ENCODE measurements around the gene ERFE. TPM values are rescaled to one million over a fixed set of nuclear protein-coding genes. Genes with fewer than 3 reads are reported as not detected.

ERFE gene
- total and polyA plus RNA-seq, 2 of the 13 experiments (the other 11 are each of a cell fraction or from before 2014, with no cell fraction given), result 0.09 TPM; not detected in 1

DNA sequence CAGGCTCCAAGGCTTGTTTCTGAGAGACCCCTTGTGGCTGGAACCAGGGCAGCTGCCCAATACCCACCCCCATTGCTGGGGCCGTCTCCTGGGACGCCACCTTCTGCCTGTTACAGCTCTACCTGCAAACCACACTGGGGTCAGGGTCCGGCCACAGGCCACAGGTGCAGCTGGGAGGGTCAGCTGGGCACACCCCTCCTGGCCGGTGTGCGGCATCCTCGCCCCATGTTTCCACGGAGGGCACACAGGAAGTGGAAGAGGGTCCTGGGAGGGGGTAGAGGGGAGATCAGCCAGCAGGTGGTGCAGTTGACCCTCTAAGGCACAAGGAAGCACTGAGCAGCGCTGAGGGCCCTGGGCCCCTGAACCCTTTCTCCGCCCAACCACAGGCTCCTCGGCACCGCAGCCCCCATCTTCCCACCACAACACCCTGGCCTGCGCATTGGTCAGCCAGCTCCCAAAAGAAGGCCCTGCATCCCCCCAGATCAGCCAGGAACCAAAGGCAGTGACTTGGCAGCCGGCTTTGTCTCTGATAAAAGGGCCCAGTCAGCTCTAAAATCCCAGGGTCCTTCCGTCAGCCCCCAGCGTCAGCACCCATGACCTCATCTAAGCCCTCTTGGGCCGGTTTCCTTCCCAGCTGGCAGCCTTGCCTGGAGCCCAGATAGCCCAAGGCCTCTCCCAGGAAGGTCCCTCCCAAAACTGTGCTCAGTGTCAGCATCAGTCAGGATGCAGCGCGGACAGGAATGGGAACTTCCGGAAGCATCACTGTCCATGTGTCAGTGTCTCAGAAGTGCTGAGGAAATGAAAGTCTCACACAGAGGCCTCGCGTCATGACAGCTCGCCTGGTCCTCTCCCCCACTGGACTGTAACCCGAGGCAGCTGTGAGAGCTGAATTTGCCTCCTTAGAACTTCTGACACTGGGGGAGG, 1.7 kb downstream of the ERFE start (continued):
- TF ChIP-seq MAZ (IDR thresholded peaks at IDR 0.05; ENCODE audit: borderline replicate concordance, low read depth, low read length), result no peak
- TF ChIP-seq MAZ (CRISPR knock-in tag; IDR thresholded peaks at IDR 0.05; ENCODE audit: low read depth), result peak; percentile 58; the same call in 1 of the 2 replicates
- TF ChIP-seq ZNF354B (CRISPR knock-in tag; IDR thresholded peaks at IDR 0.05), result 0 out of 2 replicates have a peak, but pooled peaks have one; percentile 51
- TF ChIP-seq SALL1 (CRISPR knock-in tag; IDR thresholded peaks at IDR 0.05), result peak; percentile 31; the same call in 1 of the 2 replicates
- peak; percentile 15 for TF ChIP-seq YY1 (IDR thresholded peaks at IDR 0.05; ENCODE audit: insufficient read depth, insufficient replicate concordance, low read depth, low read length)
- 0 out of 2 replicates have a peak, but pooled peaks have one; percentile 6 for TF ChIP-seq ZNF547 (CRISPR knock-in tag; IDR thresholded peaks at IDR 0.05)
- TF ChIP-seq ZFP36L2 (CRISPR knock-in tag; IDR thresholded peaks at IDR 0.05), result no peak
- peak; percentile 76; the same call in 1 of the 2 replicates for TF ChIP-seq BORCS8-MEF2B (CRISPR knock-in tag; IDR thresholded peaks at IDR 0.05)
- peak; percentile 53; the same call in 1 of the 2 replicates for TF ChIP-seq UBTF (CRISPR knock-in tag; IDR thresholded peaks at IDR 0.05)
- TF ChIP-seq ZBTB40 (IDR thresholded peaks at IDR 0.05), result no peak
- TF ChIP-seq ZBTB40 (CRISPR knock-in tag; IDR thresholded peaks at IDR 0.05), result no peak
- no peak for TF ChIP-seq NR2F6 (IDR thresholded peaks at IDR 0.05)
- no peak for TF ChIP-seq NR2F6 (CRISPR knock-in tag; IDR thresholded peaks at IDR 0.05)
- peak; percentile 62; the same call in 1 of the 2 replicates for TF ChIP-seq ZNF777 (CRISPR knock-in tag; IDR thresholded peaks at IDR 0.05)
- TF ChIP-seq ZNF484 (CRISPR knock-in tag; IDR thresholded peaks at IDR 0.05; ENCODE audit: borderline replicate concordance, low read depth), result no peak
- TF ChIP-seq MAFF (IDR thresholded peaks at IDR 0.05; ENCODE audit: low read depth, low read length), result 0 out of 2 replicates have a peak, but pooled peaks have one; percentile 11

Measured in HepG2 (cell line).